ENCODE measurements around the gene P2RX3.

DNA sequence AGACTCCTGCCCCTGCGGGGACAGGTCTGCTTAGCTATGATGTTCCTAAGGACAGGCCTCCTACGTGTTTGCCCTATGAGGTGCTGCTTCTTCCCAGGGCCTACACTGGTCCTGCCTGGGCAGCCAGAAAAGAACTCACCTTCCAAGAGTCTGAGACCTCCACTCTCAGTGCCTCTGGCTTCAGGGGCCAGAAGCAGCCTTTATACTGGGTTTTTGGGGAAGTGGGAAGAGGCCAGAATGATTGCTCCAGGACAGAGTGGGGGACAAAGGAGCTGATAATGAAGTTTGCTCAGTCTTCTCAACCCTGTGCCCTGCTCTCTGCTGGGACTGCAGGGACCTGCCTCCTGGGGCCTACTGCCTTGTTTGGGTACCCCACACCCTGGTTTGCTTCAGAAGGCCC is 42.8 kb downstream of the P2RX3 start, which contains the start of gene PRG3:
- TF ChIP-seq, protein P1, sequence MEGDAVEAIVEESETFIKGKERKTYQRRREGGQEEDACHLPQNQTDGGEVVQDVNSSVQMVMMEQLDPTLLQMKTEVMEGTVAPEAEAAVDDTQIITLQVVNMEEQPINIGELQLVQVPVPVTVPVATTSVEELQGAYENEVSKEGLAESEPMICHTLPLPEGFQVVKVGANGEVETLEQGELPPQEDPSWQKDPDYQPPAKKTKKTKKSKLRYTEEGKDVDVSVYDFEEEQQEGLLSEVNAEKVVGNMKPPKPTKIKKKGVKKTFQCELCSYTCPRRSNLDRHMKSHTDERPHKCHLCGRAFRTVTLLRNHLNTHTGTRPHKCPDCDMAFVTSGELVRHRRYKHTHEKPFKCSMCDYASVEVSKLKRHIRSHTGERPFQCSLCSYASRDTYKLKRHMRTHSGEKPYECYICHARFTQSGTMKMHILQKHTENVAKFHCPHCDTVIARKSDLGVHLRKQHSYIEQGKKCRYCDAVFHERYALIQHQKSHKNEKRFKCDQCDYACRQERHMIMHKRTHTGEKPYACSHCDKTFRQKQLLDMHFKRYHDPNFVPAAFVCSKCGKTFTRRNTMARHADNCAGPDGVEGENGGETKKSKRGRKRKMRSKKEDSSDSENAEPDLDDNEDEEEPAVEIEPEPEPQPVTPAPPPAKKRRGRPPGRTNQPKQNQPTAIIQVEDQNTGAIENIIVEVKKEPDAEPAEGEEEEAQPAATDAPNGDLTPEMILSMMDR (IDR thresholded peaks at IDR 0.05) = no peak
- TF ChIP-seq POLR2A (IDR thresholded peaks at IDR 0.05) = no peak
